GM21360 (cell line): ENCODE measurements around the gene EEPD1.

Source experiments
- ATAC-seq: cut with Tn5 transposase; IDR thresholded peaks from one replicate; pipeline ENCODE4 v1.9.1; 2021; ENCODE audit warnings: mild to moderate bottlenecking, moderate library complexity; ENCODE audit not compliant: unreplicated experiment

The EEPD1 gene

DNA sequence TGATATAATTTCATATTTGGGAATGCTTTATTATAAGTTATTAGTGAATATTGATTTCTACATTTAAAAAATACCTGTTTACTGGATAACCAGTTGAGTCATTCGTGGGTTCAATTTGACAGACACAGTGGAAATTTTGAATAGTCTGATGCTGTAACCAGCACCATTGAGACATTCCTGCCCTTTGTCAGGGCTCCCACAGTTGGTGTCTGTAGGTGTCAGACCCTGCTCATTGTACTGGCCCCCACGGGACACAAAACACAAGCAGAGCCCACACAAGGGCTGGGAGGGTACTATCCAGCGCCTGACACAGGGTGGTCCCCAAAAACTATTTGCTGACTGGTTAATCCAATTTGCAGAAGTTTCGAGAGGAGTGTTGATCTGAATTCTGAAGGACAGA is 35.9 kb downstream of the EEPD1 start:
- no peak for ATAC-seq

GRCh38 chr7:36190447-36191291 is 37.6 kb downstream of the EEPD1 start:
- no peak for ATAC-seq

DNA sequence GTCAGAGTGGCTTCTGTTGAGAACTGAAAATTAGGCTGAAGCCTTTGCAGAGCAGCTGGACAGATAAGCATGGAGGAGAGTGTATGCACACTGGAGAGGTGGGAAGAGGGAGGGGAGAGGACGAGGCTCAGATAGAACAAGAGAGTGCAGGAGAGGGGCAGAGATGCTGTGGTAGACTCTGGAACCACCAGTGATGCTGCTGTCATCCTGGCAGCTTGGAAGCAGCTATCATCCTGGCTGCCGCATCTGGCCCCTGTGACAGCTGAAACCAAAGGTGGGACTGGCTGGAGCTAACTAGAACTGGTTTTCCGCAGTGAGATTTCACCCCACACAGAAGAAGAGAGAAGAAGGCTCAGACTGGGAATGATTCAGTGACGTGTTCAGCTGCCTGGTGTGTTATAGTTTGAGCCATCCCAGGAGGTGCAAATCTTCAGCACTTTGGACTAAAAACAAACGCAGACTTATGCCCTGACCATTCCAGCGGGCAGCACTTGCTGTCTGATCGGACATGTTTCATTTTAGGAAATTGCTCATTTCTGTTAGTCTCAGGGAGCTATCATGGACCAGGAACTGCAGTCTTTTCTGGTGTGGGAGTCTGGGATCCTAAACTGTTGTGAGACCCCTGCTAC is 38.4 kb downstream of the EEPD1 start:
- ATAC-seq = peak; percentile 27

DNA sequence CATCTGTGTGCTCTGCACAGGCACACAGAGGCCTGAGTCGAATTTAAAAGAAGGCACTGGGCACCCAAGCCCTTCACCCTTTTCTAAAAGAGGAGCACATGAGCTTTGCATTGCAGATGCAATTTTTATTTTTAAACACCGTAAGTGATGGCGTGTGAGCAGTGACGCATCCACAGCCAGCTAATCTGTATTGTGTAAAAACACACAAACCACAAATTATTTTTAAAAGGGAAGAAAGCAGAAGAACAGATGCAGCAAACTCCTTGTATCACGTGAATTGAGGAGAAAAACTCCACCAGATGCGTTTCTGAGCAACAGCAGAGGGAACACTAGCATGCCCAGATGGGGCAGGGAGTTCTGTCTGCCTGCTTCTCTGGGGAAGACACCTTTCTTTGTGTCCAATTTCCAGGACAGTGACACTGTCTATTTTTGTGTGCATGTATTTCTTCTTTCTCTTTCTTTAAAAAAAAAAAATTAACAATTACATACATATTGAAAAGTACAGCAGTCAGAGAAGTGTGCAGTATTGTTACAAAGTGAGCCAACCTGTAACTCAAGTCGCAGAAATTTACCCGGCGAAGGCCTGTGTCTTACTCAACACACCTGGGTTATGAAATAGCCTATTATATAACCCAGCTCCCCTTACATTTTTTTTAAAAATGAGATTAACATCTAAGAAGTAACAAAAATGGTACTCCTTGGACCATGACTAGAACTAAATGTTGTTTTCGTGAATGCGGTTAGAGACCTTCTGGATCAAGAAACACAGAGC is 39.2 kb downstream of the EEPD1 start:
- peak; percentile 59 for ATAC-seq

DNA sequence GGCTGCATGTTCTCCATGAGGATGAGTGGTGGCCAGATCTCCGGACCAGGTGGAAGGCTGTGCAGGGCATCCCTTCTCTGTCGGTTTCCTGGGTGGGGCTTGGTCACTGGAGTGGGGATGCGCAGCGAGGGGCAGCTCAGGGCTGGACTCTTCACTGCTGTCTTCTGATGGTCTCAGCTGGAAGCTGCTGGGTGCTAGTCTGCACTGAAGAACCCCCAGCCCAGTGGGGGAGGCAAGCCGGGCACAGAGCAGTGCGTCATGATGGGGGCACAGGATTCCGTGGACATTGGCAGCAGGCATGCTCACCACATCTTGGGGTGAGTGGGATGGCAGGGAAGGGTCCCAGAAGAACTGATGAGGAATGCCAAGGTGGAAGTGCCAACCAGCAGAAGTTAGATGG is 39.8 kb downstream of the EEPD1 start:
- ATAC-seq = no peak

DNA sequence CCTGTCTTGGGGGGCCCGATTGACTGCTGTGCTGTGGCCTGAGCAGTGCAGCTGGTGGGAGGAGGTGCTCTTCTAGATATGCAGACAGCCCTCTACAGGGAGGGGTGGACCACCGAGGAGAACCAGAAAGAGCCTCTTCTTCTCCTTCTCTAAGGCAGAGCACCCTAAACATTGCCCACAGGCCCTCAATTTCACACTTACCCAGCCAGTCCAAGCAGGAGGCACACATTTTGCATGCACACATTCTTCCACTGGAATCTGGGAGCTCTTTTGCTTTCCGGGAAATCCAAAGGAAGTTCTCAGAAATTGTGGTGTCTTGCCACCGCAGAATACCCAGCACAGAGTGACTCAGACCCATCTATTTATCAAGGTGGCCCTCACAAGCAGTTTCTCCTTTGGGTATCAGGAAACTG is 45.8 kb downstream of the EEPD1 start:
- ATAC-seq = no peak

DNA sequence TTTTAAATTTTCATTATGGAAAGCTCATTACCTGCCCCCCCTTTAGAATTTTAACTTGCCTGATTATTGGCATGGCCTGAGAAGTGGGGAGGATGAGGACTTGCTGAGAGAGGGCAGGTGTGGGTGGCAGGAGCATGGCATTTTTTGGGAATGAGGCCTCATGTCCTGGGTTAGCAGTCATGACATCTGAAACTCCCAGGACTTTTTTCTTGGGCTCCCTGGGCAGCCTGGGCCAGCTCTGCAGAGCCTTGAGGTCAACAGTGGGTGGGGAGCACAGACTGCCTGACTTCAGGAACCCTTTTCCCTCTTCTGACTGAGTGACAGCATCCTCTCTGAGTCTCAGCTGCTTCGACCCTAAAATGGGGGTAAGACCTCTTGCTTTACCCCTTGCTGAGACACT is 46.3 kb downstream of the EEPD1 start:
- no peak for ATAC-seq

GRCh38 chr7:36201122-36201723 is 48.2 kb downstream of the EEPD1 start:
- no peak for ATAC-seq

DNA sequence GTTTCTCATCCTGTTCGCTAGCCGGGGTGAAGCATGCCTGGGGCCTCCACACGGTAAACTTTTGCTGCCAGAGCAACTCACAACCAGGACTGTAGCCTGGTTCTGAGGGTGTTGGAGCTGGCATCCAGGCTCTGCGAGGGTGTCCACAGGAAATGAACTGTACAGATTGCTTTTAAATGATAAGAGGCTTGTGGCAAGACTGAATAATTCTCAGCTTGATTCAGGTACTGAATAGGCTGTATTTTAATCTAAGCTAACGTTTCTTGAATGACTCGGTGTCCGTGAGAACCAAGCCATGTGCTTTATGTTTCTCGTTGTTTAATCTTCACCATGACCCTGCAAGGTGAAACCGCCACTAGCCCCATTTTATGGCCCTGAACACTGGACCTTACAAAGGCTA is 49.3 kb downstream of the EEPD1 start:
- ATAC-seq = no peak

GRCh38 chr7:36203071-36203790 is 50.2 kb downstream of the EEPD1 start:
- no peak for ATAC-seq

- ATAC-seq = no peak
Measured at GRCh38 chr7:36204044-36204663, 51.1 kb downstream of the EEPD1 start.

GRCh38 chr7:36204929-36205635 is 52.0 kb downstream of the EEPD1 start:
- ATAC-seq = no peak

DNA sequence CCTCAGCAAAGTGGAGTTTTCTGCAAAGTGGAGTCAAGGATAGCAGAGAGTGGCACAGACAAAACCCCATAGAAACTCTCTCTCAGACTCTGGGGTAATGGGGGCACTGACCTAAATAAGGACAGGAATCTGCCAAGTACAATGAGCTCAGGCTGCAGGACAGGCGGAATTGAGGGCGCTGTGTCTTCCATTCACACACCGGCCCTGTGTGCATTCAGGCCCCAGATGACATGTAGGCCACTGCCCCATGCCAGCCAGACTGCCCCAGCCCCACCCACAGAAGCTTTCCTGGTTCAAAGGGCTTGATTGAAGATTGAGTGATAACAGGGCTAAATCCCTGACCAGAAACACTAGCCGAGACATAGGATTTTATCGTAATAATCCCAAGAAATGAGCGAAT is 52.7 kb downstream of the EEPD1 start:
- ATAC-seq = no peak

GRCh38 chr7:36207451-36208291 is 54.6 kb downstream of the EEPD1 start:
- no peak for ATAC-seq

- no peak for ATAC-seq
Measured at GRCh38 chr7:36208426-36208825, 55.4 kb downstream of the EEPD1 start.

DNA sequence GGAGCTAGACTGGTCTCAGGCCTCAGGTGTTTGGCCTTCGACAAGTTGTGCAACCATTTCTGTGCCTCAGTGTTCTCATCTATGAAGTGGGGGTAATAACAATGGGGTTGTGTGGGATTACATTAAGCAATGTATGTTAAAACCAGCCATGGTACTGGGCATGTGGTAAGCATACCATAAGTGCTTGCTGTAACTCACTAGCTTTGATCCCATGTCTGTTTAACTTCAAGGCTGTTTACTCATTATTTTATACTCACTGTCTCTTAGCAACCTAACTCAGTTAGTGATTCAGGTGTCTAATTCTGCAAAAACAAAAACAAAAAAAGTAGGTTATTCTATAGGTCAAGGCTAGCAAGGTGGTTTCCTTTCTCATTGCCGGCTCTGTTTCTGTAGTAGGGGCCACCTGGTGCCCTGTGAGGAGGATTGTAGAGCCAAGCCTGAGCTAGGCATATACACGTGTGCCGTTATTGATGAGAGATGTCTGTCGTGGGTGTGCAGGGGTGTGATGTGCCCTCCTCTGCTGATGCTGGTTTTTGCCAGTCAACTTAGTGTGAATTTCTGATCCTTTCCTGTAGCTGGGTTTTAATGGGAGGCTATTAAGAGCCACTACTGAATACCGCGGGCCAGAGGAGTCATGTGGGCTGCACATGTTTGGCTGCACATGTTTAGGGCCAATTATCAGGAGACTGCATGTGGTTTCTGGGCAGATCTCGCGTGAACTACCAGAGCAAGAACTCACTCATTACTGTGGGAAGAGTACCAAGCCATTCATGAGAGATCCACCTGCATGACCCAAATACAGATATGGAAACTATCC is 56.2 kb downstream of the EEPD1 start:
- ATAC-seq = no peak

DNA sequence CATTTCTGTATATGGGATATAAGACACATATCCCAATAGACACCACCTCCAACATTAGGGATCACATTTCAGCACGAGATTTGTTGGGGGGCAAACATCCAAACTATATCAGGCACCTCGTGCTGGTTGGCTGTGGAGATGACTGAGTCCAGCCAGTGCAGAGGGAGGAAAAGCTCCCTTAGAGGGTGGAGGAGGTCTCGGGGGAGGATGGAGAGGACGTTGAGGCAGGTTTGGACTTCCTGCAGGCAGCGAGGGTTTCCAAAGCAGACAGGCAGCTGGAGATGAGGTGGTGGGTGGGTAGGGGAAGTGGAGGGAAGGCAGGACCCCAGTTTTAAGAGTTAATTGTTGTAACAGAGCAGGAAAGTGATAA is 56.7 kb downstream of the EEPD1 start:
- no peak for ATAC-seq
